H1 (cell line): ENCODE results near the gene SPTLC3. TPM values are rescaled to one million over a fixed set of nuclear protein-coding genes. Genes with fewer than 3 reads are reported as not detected.

Source experiments
- CTCF ChIA-PET: fragments of 300-600 bp; sonication (Branson Sonifier 250); formaldehyde crosslinking; loops from one replicate; lab custom pipeline; 2021; ENCODE audit not compliant: partially characterized antibody; lab: Charles Lee
- POLR2A ChIA-PET: fragments of 300-600 bp; sonication (Branson Sonifier 250); formaldehyde crosslinking; loops from one replicate; lab custom pipeline; 2021; ENCODE audit warnings: inconsistent platforms; ENCODE audit not compliant: partially characterized antibody; lab: Charles Lee
- DNase-seq, 2 experiments: peaks; one replicate each; pipeline versions ENCODE4 v3.0.0 to v3.0.0-alpha.2; 2010 to 2022; ENCODE audit warnings: low spot score in 2 of 2, low read depth in 1 of 2, mixed read lengths in 1 of 2
- FAIRE-seq: peaks from 2 replicates; lab custom pipeline; 2011; peaks lifted over from hg19 to GRCh38; lab: Jason Lieb, UNC
- H2AFZ ChIP-seq: 2 replicates; pipeline ENCODE4 v1.8.1; 2012; ENCODE audit warnings: low read length, inconsistent platforms
- H2AK5ac ChIP-seq: 2 replicates; pipeline ENCODE4 v1.6.1; 2013; ENCODE audit warnings: low read depth, low read length
- H2BK120ac ChIP-seq: replicated peaks from 2 replicates; pipeline ENCODE3; 2013; ENCODE audit warnings: low read depth, low read length, inconsistent platforms
- H2BK12ac ChIP-seq: 2 replicates; pipeline ENCODE4 v1.6.1; 2013; ENCODE audit warnings: low read depth, low read length
- H2BK15ac ChIP-seq: 2 replicates; pipeline ENCODE4 v1.6.1; 2013; ENCODE audit warnings: low read length
- H2BK20ac ChIP-seq: 2 replicates; pipeline ENCODE4 v1.6.1; 2013; ENCODE audit warnings: low read length
- H2BK5ac ChIP-seq: 2 replicates; pipeline ENCODE4 v1.6.1; 2013; ENCODE audit warnings: low read depth, low read length
- H3K14ac ChIP-seq: 2 replicates; pipeline ENCODE4 v1.6.1; 2013; ENCODE audit warnings: inconsistent platforms; ENCODE audit not compliant: insufficient read length
- H3K18ac ChIP-seq: 2 replicates; pipeline ENCODE4 v1.6.1; 2013; ENCODE audit warnings: low read length; ENCODE audit errors: extremely low read depth
- H3K23ac ChIP-seq: 2 replicates; pipeline ENCODE4 v1.6.1; 2013; ENCODE audit warnings: inconsistent platforms; ENCODE audit not compliant: insufficient read length
- H3K23me2 ChIP-seq: 2 replicates; pipeline ENCODE4 v1.6.1; 2013; ENCODE audit warnings: low read depth, low read length
- H3K27ac ChIP-seq: 2 replicates; pipeline ENCODE4 v1.6.1; 2011; ENCODE audit warnings: low read depth, low read length, inconsistent platforms
- H3K27me3 ChIP-seq, 4 experiments: replicated peaks in 1 of 4; 1 replicate in 1 of 4; 2 replicates in 3 of 4; pipeline versions ENCODE4 v1.6.1 to v1.8.1; 2011 to 2013; ENCODE audit warnings: low read length in 3 of 4, mild to moderate bottlenecking in 3 of 4, inconsistent platforms in 2 of 4, mixed read lengths in 2 of 4, moderate library complexity in 1 of 4; ENCODE audit not compliant: control insufficient read depth in 3 of 4, insufficient read depth in 3 of 4; ENCODE audit errors: extremely low read depth in 1 of 4
- H3K36me3 ChIP-seq, 4 experiments: 2 replicates each; pipeline versions ENCODE4 v1.6.1 to v1.8.1; 2011 to 2013; ENCODE audit warnings: mild to moderate bottlenecking in 4 of 4, low read length in 3 of 4, moderate library complexity in 2 of 4, control low read depth in 1 of 4, inconsistent platforms in 1 of 4; ENCODE audit not compliant: insufficient read depth in 4 of 4, control insufficient read depth in 2 of 4
- H3K4ac ChIP-seq: replicated peaks from 2 replicates; pipeline ENCODE3; 2013; ENCODE audit warnings: low read length, low read depth, mixed read lengths, inconsistent platforms; ENCODE audit not compliant: insufficient read length
- H3K4me1 ChIP-seq, 4 experiments: replicated peaks in 1 of 4; 1 replicate in 1 of 4; 2 replicates in 3 of 4; pipeline versions ENCODE4 v1.6.1 to v1.8.1; 2011 to 2013; ENCODE audit warnings: low read length in 3 of 4, inconsistent platforms in 2 of 4, mixed read lengths in 1 of 4; ENCODE audit not compliant: insufficient read depth in 4 of 4, control insufficient read depth in 3 of 4
- H3K4me2 ChIP-seq, 2 experiments: 2 replicates each; pipeline versions ENCODE4 v1.6.1 to v1.8.1; 2011 to 2013; ENCODE audit warnings: low read depth in 2 of 2, low read length in 2 of 2, control low read depth in 1 of 2, inconsistent platforms in 1 of 2, mild to moderate bottlenecking in 1 of 2; ENCODE audit not compliant: insufficient read depth in 1 of 2
- H3K4me3 ChIP-seq, 4 experiments: fragments of 200-600, 300-600 bp in 1 of 4; sonication (generic), shearing (Covaris generic), sonication (Bioruptor Twin) in 1 of 4; 2 replicates each; pipeline versions ENCODE4 v1.5.1 to v1.8.1; 2011 to 2016; ENCODE audit warnings: low read length in 4 of 4, low read depth in 3 of 4, control low read depth in 2 of 4, inconsistent platforms in 2 of 4, mild to moderate bottlenecking in 2 of 4, mixed read lengths in 1 of 4, moderate library complexity in 1 of 4; ENCODE audit not compliant: insufficient read depth in 2 of 4; ENCODE audit errors: extremely low read depth in 1 of 4
- H3K56ac ChIP-seq: replicated peaks from 2 replicates; pipeline ENCODE3; 2013; ENCODE audit warnings: low read depth, mild to moderate bottlenecking, mixed read lengths, low read length, inconsistent platforms; ENCODE audit not compliant: insufficient read length
- H3K79me1 ChIP-seq: 2 replicates; pipeline ENCODE4 v1.6.1; 2013; ENCODE audit warnings: low read depth, low read length, control low read depth
- H3K79me2 ChIP-seq, 2 experiments: 2 replicates each; pipeline versions ENCODE4 v1.6.1 to v1.8.1; 2012 to 2013; ENCODE audit warnings: low read length in 2 of 2, mild to moderate bottlenecking in 2 of 2, inconsistent platforms in 1 of 2; ENCODE audit not compliant: insufficient read depth in 2 of 2, control insufficient read depth in 1 of 2
- H3K9ac ChIP-seq, 4 experiments: replicated peaks in 1 of 4; 1 replicate in 1 of 4; 2 replicates in 3 of 4; pipeline versions ENCODE4 v1.6.1 to v1.8.1; 2011 to 2013; ENCODE audit warnings: low read depth in 3 of 4, low read length in 3 of 4, control low read depth in 2 of 4, mild to moderate bottlenecking in 2 of 4, moderate library complexity in 2 of 4, inconsistent platforms in 1 of 4; ENCODE audit errors: extremely low read depth in 1 of 4
- H3K9me3 ChIP-seq, 2 experiments: 2 replicates each; pipeline versions ENCODE4 v1.6.1 to v1.8.1; 2012 to 2013; ENCODE audit warnings: mild to moderate bottlenecking in 2 of 2, moderate library complexity in 2 of 2, control low read depth in 1 of 2, inconsistent platforms in 1 of 2, low read depth in 1 of 2, low read length in 1 of 2, mixed read lengths in 1 of 2; ENCODE audit not compliant: insufficient read depth in 2 of 2
- H4K20me1 ChIP-seq, 2 experiments: replicated peaks in 1 of 2; 2 replicates each; pipeline versions ENCODE3 to v1.8.1; 2011 to 2013; ENCODE audit warnings: inconsistent platforms in 2 of 2, low read length in 2 of 2, mild to moderate bottlenecking in 1 of 2; ENCODE audit not compliant: insufficient read depth in 2 of 2, control insufficient read depth in 1 of 2
- H4K5ac ChIP-seq: 2 replicates; pipeline ENCODE4 v1.6.1; 2013; ENCODE audit warnings: low read length, low read depth, mixed read lengths, inconsistent platforms; ENCODE audit not compliant: insufficient read length
- H4K8ac ChIP-seq: 2 replicates; pipeline ENCODE4 v1.8.0; 2013; ENCODE audit warnings: mild to moderate bottlenecking, moderate library complexity, low read length, inconsistent platforms; ENCODE audit not compliant: insufficient read depth; ENCODE audit errors: extremely low read depth
- H4K91ac ChIP-seq: replicated peaks from 2 replicates; pipeline ENCODE3; 2013; ENCODE audit warnings: low read length, mixed read lengths, inconsistent platforms; ENCODE audit not compliant: insufficient read length
- YY1 ChIP-seq: IDR thresholded peaks from 2 replicates; pipeline ENCODE4 v1.6.1; 2011; ENCODE audit warnings: low read depth, mild to moderate bottlenecking, low read length
- WGBS, 2 experiments: shearing (Covaris generic) in 1 of 2; methylation state at CpG; one replicate each; pipeline versions ENCODE4 v1.1.6 to v1.1.7; 2013 to 2015; ENCODE audit warnings: low lambda C conversion rate in 2 of 2, mixed read lengths in 2 of 2, inconsistent platforms in 1 of 2, low coverage in 1 of 2, missing lambda C conversion rate in 1 of 2; ENCODE audit not compliant: insufficient replicate concordance in 2 of 2, insufficient coverage in 1 of 2, insufficient read length in 1 of 2; ENCODE audit errors: extremely low coverage in 1 of 2, missing lambda C conversion rate in 1 of 2; 5-methylcytosine and 5-hydroxymethylcytosine counted together
- polyA plus RNA-seq, 7 experiments: library from polyadenylated mRNA; depleted of rRNA in 3 of 7; stranded (reverse) in 5 of 7; unstranded in 2 of 7; fragments of >200 nt in 5 of 7; fragments of 200-250 nt in 2 of 7; gene quantifications; 1 replicate in 5 of 7; 2 replicates in 1 of 7; 4 replicates in 1 of 7; pipeline versions ENCODE4 v1.2.1 to v1.2.3, GENCODE V29; 2011 to 2013; ENCODE audit warnings: missing spikeins in 2 of 7, mixed read lengths in 2 of 7
- total RNA-seq: library from RNA; stranded (reverse); fragmentation: NEBNext Ultra II Directional; extraction: Animal tissue kit (Norgen Biotek cat#: 25700); gene quantifications from 2 replicates; pipeline ENCODE4 v1.2.1, GENCODE V29; 2021

Gene SPTLC3
- total and polyA plus RNA-seq, 2 of the 8 experiments (the other 6 are each of a cell fraction or from before 2014, with no cell fraction given): 0.23 to 0.82 TPM

DNA sequence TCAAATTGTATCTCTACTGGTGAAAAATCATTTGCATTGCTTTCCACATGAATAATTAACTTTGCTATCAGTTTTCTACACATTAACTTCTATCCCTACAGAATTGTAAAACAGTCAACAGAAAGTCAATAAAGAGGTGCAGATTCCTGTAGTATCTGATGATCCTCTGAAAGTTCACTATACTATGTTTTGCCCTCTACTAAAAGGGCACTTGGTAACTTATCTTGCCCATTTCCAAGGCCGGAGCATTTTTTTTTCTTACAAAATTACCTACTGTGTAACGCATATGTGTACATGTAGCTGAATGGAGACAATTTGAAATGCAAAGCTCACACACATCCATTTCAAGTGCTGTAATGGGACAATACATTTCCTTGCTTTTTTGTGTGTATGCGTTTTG, 9.6 kb upstream of the SPTLC3 start:
- ChIA-PET POLR2A (no interaction called here), CTCF (no interaction called here)
- Histone ChIP-seq H3K9ac (no peak overlapping the region), H4K8ac (no peak overlapping the region), H2BK120ac (no peak overlapping the region), H3K56ac (no peak overlapping the region), H3K9me3 (no peaks in the 10 kb centered on the region), H3K14ac (no peak overlapping the region), H3K23me2 (no peaks in the 10 kb centered on the region), H3K18ac (no peak overlapping the region), H3K79me1 (no peaks in the 10 kb centered on the region), H4K91ac (no peak overlapping the region), H2AFZ (no peak overlapping the region), H3K27ac (no peak overlapping the region), H3K36me3 (no peaks in the 10 kb centered on the region), H4K20me1 (no peaks in the 10 kb centered on the region), H3K79me2 (no peaks in the 10 kb centered on the region), H3K4me1 (no peaks in the 10 kb centered on the region)
- no peak for DNase-seq
- no peak for TF ChIP-seq YY1
- TF ChIP-seq, all 59 proteins: peak for 0
- FAIRE-seq: no peak
- Histone ChIP-seq H2BK5ac (no peak overlapping the region), H4K5ac (no peak overlapping the region), H3K4me2 (no peak overlapping the region), H3K4ac (no peak overlapping the region), H2BK12ac (no peak overlapping the region), H3K4me3 (no peak overlapping the region), H3K23ac (no peak overlapping the region), H2BK15ac (no peak overlapping the region), H3K27me3 (no peaks in the 10 kb centered on the region), H2AK5ac (no peak overlapping the region), H2BK20ac (no peak overlapping the region)
- 92 to 100% methylated on average over 1 to 3 of the region's 3 CpGs for WGBS, 2 experiments
